Measurements from ENCODE around the gene HOXB1.

Gene HOXB1

GRCh38 chr17:48523010-48523409 lies 7.8 kb downstream of the HOXB1 start:
- H3K27me3 ChIP-seq (replicated peaks) = peaks cover 56% of the 10 kb centered on the region
- H3K4me3 ChIP-seq (ENCODE audit: low read depth, low read length) = no peak overlapping the region
- in situ Hi-C loops (cut with HindIII; ENCODE audit: low pct_ligation_motif_present, low sequenced_read_pairs) = no loop called here
- H3K27ac ChIP-seq = no peak overlapping the region
- no peak for DNase-seq
- H3K36me3 ChIP-seq (replicated peaks) = no peaks in the 10 kb centered on the region
- TF ChIP-seq, protein P1, sequence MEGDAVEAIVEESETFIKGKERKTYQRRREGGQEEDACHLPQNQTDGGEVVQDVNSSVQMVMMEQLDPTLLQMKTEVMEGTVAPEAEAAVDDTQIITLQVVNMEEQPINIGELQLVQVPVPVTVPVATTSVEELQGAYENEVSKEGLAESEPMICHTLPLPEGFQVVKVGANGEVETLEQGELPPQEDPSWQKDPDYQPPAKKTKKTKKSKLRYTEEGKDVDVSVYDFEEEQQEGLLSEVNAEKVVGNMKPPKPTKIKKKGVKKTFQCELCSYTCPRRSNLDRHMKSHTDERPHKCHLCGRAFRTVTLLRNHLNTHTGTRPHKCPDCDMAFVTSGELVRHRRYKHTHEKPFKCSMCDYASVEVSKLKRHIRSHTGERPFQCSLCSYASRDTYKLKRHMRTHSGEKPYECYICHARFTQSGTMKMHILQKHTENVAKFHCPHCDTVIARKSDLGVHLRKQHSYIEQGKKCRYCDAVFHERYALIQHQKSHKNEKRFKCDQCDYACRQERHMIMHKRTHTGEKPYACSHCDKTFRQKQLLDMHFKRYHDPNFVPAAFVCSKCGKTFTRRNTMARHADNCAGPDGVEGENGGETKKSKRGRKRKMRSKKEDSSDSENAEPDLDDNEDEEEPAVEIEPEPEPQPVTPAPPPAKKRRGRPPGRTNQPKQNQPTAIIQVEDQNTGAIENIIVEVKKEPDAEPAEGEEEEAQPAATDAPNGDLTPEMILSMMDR (IDR thresholded peaks at IDR 0.05; ENCODE audit: low read depth, low read length, missing control alignments) = peak; percentile 48

DNA sequence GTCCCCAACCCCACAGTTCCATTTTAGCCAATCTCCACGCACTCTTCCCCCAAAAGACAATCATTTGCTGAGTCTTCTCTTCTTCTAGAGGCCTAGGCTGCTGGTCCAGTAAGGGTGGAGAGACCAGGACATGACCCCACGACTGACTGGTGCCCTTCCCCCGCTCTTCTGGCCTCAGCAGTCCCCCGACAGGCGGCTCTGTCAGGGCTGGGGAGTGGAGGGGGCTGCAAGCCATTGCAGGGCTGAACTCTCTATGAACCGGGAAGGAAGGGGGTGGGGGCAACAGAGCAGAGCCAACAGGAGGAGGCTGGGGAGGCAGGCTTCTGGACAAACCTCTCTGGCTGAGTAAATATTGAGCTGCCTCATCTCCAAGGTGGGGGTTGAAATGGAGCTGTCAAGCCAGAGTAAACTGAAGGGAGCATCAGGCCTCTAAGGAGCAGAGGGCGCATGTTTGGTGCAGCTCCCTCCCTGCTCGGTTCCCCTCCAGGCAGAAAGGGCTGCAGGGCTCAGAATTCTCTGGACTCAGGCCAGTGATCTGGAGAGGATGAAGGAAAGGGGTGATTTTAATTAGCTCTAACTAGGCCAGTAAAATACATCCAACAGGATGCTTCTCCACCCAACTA lies 8.7 kb downstream of the HOXB1 start:
- no peak for DNase-seq
- in situ Hi-C loops (cut with HindIII; ENCODE audit: low pct_ligation_motif_present, low sequenced_read_pairs) = no loop called here
- H3K4me3 ChIP-seq (ENCODE audit: low read depth, low read length) = no peak overlapping the region
- no peak overlapping the region for H3K27ac ChIP-seq
- H3K36me3 ChIP-seq (replicated peaks) = no peaks in the 10 kb centered on the region
- H3K27me3 ChIP-seq (replicated peaks) = peaks cover 53% of the 10 kb centered on the region
- TF ChIP-seq, protein P1 (IDR thresholded peaks at IDR 0.05; ENCODE audit: low read depth, low read length, missing control alignments) = no peak

DNA sequence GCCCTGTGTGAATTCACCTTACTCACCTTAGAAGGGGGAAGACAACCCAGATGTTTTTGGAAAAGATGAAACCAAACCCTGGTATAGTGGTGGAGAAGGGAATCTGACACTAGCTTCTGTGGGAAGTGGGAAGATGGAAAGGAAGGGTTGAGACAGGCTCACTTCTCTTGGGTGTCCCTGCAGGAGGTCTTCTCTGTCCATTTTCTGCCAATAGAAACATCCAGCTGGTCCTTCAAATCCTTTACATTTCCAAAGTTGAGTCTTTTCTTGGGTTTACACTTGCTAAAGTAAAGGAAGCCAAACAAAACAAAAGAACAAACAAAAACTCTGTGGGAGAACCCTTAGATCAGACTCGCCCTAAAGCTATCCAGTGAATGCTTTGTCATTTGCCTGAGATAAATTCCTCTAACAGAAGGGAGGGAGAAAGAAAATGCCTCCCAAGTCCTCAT lies 10.2 kb downstream of the HOXB1 start:
- Histone ChIP-seq H3K27ac (no peak overlapping the region), H3K27me3 (replicated peaks) (peaks cover 41% of the 10 kb centered on the region), H3K4me3 (ENCODE audit: low read depth, low read length) (no peak overlapping the region), H3K36me3 (replicated peaks) (no peaks in the 10 kb centered on the region)
- DNase-seq = no peak
- TF ChIP-seq, protein P1 (IDR thresholded peaks at IDR 0.05; ENCODE audit: low read depth, low read length, missing control alignments) = no peak
- in situ Hi-C loops (cut with HindIII; ENCODE audit: low pct_ligation_motif_present, low sequenced_read_pairs) = no loop called here

GRCh38 chr17:48519427-48519826 lies 11.4 kb downstream of the HOXB1 start:
- no peak overlapping the region for H3K4me3 ChIP-seq (ENCODE audit: low read depth, low read length)
- no peak overlapping the region for H3K27ac ChIP-seq
- in situ Hi-C loops (cut with HindIII; ENCODE audit: low pct_ligation_motif_present, low sequenced_read_pairs) = no loop called here
- H3K27me3 ChIP-seq (replicated peaks) = peaks cover 39% of the 10 kb centered on the region
- DNase-seq = no peak
- H3K36me3 ChIP-seq (replicated peaks) = no peaks in the 10 kb centered on the region
- TF ChIP-seq, protein P1 (IDR thresholded peaks at IDR 0.05; ENCODE audit: low read depth, low read length, missing control alignments) = no peak

GRCh38 chr17:48517478-48517877 lies 13.3 kb downstream of the HOXB1 start:
- no peak for DNase-seq
- H3K4me3 ChIP-seq (ENCODE audit: low read depth, low read length) = no peak overlapping the region
- TF ChIP-seq, protein P1 (IDR thresholded peaks at IDR 0.05; ENCODE audit: low read depth, low read length, missing control alignments) = no peak
- no peaks in the 10 kb centered on the region for H3K36me3 ChIP-seq (replicated peaks)
- in situ Hi-C loops (cut with HindIII; ENCODE audit: low pct_ligation_motif_present, low sequenced_read_pairs) = no loop called here
- H3K27ac ChIP-seq = no peak overlapping the region
- H3K27me3 ChIP-seq (replicated peaks) = peaks cover 30% of the 10 kb centered on the region

Measured in brain microvascular endothelial cell (primary cell).